ENCODE results near the gene ACTRT3.

DNA sequence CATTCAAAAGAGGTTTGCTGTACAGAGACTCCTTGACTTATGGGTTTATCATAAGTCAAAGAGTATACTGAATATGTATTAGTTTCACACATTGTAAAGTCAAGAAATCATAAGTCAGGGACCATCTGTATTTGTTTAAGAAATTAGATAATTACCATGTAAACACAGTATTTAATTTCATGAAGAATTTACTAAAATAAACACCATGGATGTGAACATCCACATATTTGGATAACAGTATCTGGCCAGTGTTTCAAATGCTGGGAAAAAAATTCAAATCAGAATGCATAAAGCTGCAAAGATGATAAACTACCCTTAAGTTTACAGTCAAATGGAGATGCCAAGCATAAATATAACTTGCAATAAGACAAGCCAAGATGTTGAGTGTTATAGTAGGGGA, 20.9 kb upstream of the ACTRT3 start:
- TF ChIP-seq, protein P1, sequence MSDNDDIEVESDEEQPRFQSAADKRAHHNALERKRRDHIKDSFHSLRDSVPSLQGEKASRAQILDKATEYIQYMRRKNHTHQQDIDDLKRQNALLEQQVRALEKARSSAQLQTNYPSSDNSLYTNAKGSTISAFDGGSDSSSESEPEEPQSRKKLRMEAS (IDR thresholded peaks at IDR 0.05), result no peak
- no peak for TF ChIP-seq POLR2A (IDR thresholded peaks at IDR 0.05; ENCODE audit: low read length)
- no peak for TF ChIP-seq ESRRA (IDR thresholded peaks at IDR 0.05; ENCODE audit: borderline replicate concordance, low read length)
- TF ChIP-seq, protein P2, sequence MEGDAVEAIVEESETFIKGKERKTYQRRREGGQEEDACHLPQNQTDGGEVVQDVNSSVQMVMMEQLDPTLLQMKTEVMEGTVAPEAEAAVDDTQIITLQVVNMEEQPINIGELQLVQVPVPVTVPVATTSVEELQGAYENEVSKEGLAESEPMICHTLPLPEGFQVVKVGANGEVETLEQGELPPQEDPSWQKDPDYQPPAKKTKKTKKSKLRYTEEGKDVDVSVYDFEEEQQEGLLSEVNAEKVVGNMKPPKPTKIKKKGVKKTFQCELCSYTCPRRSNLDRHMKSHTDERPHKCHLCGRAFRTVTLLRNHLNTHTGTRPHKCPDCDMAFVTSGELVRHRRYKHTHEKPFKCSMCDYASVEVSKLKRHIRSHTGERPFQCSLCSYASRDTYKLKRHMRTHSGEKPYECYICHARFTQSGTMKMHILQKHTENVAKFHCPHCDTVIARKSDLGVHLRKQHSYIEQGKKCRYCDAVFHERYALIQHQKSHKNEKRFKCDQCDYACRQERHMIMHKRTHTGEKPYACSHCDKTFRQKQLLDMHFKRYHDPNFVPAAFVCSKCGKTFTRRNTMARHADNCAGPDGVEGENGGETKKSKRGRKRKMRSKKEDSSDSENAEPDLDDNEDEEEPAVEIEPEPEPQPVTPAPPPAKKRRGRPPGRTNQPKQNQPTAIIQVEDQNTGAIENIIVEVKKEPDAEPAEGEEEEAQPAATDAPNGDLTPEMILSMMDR (IDR thresholded peaks at IDR 0.05), result no peak

Measured in A549 (cell line).